ACC112 (cell line): ENCODE measurements around the gene INSC.
"Not testable (repeated sequence)": the region's sequence is repeated elsewhere in the genome, so short reads cannot be mapped to it uniquely, and the experiment has no call there.

ENCODE experiments used
- H2AFZ ChIP-seq: fragments of 200-600 bp; sonication (generic); one replicate; pipeline ENCODE4 v1.6.0; 2017; ENCODE audit warnings: antibody characterized with exemption, low read length; ENCODE audit not compliant: unreplicated experiment
- H3K27ac ChIP-seq: fragments of 200-600 bp; sonication (generic); 2 replicates; pipeline ENCODE4 v1.5.1; 2014; ENCODE audit warnings: low read depth, mild to moderate bottlenecking, antibody characterized with exemption, low read length, moderate library complexity
- H3K27me3 ChIP-seq: fragments of 200-600 bp; sonication (generic); 2 replicates; pipeline ENCODE4 v1.6.1; 2014; ENCODE audit warnings: mild to moderate bottlenecking, antibody characterized with exemption, low read length, moderate library complexity, mixed read lengths; ENCODE audit not compliant: insufficient read depth
- H3K36me3 ChIP-seq: fragments of 200-600 bp; sonication (generic); 2 replicates; pipeline ENCODE4 v1.6.1; 2016; ENCODE audit warnings: mild to moderate bottlenecking, antibody characterized with exemption, low read length, moderate library complexity, mixed read lengths; ENCODE audit not compliant: insufficient read depth
- H3K4me1 ChIP-seq: fragments of 200-600 bp; sonication (generic); one replicate; pipeline ENCODE4 v1.6.1; 2016; ENCODE audit warnings: low read length, mixed read lengths; ENCODE audit not compliant: insufficient read depth, unreplicated experiment, control insufficient read depth
- H3K4me3 ChIP-seq: fragments of 200-600 bp; sonication (generic); 2 replicates; pipeline ENCODE4 v1.5.1; 2014; ENCODE audit warnings: mild to moderate bottlenecking, low read depth, low read length
- H3K79me2 ChIP-seq: fragments of 200-600 bp; sonication (generic); one replicate; pipeline ENCODE4 v1.6.0; 2016; ENCODE audit warnings: low read length; ENCODE audit not compliant: control insufficient read depth, unreplicated experiment, insufficient read depth

INSC gene

DNA sequence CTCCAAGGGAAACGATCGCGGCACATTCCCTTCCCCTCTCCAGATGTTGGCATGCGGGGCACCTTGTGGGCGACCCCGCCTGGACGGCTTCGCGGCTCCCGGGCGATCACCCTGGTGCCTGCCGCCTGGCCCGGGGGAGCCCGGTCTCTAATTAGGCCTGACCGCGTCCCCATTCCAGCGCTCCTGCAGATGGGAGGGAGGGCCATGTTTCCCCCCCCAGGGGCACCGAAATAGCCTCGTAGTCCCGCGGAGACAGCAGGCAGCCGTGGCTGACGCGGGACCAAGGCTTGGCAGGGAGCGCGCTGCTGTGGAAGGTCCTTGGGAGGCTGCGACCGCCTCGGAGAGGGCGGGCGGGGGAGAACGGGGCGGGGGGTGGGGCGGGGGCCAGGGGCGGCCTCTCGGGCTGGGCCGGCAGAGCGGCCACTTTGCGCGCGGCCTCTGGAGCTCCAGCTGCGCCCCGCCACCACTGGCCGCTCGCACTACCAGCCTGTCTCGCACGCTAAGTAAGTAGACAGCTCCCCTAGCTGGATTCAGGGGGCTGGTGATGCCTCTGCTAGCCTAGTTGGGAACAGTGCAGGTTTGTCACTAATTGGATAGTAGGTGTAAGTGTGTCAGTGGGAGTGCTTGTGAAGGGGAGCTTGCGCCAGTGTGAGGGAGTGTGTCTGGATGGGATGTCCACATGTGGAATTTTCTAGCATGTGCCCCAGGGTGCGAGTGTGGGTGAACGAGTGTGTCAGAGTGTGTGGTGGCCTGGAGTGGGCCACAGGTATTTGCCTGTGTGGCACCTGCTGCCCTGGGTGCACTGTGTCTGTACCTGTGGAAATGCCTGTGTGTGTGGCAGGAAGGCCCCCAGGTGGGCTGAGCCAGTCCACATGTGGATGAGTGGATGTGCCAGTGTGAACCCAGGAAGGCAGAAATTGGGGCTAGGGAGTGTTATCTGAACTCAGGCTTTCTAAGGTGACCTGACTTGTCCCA, at the start of gene INSC:
Gene INSC (plus strand): TSS at position 423 of the 975 bp plus-strand sequence. CDS start 34,252 bp downstream, outside the sequence.
- no peaks in the 10 kb centered on the region for H3K79me2 ChIP-seq
- peaks cover 30% of the 10 kb centered on the region for H3K4me1 ChIP-seq
- no peak within 1 kb of the TSS for H3K27ac ChIP-seq
- no peaks in the 10 kb centered on the region for H3K36me3 ChIP-seq
- H3K27me3 ChIP-seq: no peaks in the 10 kb centered on the region
- peak within 1 kb of the TSS; percentile 75 for H3K4me3 ChIP-seq
- H2AFZ ChIP-seq: peak within 1 kb of the TSS; percentile 95

DNA sequence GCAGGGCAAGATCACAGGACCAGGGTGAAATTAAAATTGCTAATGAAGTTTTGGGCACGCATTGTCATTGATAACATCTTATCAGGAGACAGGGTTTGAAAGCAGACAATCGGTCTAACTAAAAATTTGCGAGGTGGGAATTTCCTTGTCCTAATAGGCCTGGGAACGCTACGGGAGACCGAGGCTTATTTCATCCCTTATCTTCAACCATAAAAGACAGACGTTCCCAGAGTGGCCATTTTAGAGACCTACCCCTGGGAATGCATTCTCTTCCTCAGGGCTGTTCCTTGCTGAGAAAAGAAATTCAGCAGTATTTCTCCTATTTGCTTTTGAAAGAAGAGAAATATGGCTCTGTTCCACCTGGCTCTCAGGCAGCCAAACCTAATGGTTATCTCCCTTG, 45.0 kb upstream of the INSC start:
- Histone ChIP-seq H3K4me1 (peaks cover 11% of the 10 kb centered on the region), H3K27me3 (peaks cover 32% of the 10 kb centered on the region; the same call in 1 of the 2 replicates)
- not testable (repeated sequence) for H3K27ac ChIP-seq, H2AFZ ChIP-seq, H3K36me3 ChIP-seq, H3K79me2 ChIP-seq, H3K4me3 ChIP-seq

DNA sequence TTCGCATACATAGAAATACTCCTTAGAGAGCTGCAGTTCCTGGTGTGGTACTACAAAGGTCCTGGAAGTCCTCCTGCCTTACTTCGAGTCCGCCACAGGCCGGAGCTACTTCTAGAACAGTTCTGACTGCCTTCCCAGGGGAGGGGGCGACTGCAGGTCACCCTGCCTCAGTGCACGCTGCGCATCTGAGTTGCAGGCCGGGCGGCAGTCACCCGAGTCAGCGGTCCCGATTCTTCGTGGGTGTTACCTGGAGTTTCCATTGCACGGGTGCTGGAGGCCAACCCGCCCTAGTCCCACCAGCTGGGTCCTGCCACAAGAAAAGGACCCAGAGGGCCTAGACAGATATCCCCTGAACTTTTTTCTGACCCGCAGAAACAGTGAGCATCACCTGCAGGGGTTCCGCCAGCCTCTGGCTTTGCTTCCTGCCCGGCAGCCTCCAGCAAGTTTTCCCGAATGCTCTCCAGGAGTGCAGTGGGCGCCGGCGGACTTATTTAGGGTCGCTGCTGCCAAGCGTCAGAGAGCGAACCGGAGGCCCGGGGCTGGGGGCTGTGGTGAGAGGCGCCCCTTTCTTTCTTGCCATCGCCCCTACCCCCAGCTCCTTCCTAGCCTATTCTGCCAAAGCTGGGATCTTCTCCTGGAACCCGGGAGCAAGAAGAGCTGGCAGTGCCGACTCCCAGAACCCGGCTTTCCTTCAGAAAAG, 43.0 kb upstream of the INSC start:
- H3K36me3 ChIP-seq: no peaks in the 10 kb centered on the region
- peaks cover 11% of the 10 kb centered on the region for H3K4me1 ChIP-seq
- H3K27ac ChIP-seq: no peak overlapping the region
- H3K27me3 ChIP-seq: peaks cover 41% of the 10 kb centered on the region
- no peaks in the 10 kb centered on the region for H3K79me2 ChIP-seq
- H3K4me3 ChIP-seq: no peak overlapping the region
- H2AFZ ChIP-seq: no peak overlapping the region

- Histone ChIP-seq H3K4me3 (no peak overlapping the region), H3K27me3 (peaks cover 50% of the 10 kb centered on the region), H3K4me1 (peaks cover 11% of the 10 kb centered on the region), H2AFZ (no peak overlapping the region), H3K27ac (no peak overlapping the region), H3K36me3 (no peaks in the 10 kb centered on the region), H3K79me2 (no peaks in the 10 kb centered on the region)
Measured at GRCh38 chr11:15072551-15073143, 42.1 kb upstream of the INSC start.

GRCh38 chr11:15073361-15074205, 41.1 kb upstream of the INSC start, which contains the start of gene CALCB:
Gene CALCB (plus strand): TSS chr11:15073593. CDS start chr11:15074719, 1,126 bp downstream.
- Histone ChIP-seq H3K36me3 (no peaks in the 10 kb centered on the region), H3K4me3 (peak within 1 kb of the TSS; percentile 68), H2AFZ (peak within 1 kb of the TSS; percentile 20), H3K27ac (no peak within 1 kb of the TSS), H3K27me3 (peaks cover 60% of the 10 kb centered on the region), H3K79me2 (no peaks in the 10 kb centered on the region), H3K4me1 (peaks cover 11% of the 10 kb centered on the region)

DNA sequence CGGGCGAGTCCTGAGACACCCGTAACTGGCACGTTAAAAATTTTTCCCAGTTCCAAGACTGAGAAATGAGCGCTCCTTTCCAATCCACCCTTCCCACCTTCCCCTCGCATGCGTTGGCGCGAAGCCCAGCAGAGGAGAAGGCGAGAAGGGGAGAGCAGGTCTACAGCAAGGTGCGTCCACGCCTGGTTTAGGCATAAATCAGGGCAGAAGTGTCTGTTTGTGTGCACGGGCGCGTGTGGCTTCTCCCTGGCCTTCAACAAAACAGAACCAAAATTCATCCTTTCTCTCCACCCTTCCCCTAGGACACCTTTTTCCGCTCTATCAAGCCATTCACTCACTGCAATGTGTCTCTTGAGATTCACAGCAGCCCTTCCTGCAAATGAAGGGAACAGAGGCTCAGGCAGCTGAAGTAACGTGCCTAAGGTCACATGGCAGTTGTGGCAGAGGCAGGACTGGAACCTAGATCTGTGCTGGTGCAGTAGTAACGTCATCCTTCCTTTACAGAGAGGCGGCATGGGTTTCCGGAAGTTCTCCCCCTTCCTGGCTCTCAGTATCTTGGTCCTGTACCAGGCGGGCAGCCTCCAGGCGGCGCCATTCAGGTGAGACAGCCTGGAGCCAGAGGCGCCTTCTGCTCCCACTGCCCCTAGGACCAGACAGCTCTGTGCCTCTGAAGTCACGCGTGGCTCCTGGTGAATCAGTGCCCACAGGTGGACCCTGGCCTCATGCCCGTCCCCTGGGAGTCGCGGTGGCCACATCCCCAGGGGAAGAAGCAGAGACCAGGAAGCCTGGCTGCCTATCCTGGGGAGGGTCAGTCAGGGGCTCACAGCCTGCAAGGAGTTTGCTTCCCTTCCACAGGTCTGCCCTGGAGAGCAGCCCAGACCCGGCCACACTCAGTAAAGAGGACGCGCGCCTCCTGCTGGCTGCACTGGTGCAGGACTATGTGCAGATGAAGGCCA, 40.2 kb upstream of the INSC start:
- Histone ChIP-seq H3K4me3 (peak overlapping the region; percentile 68), H3K27me3 (peaks cover 64% of the 10 kb centered on the region), H3K27ac (no peak overlapping the region), H3K4me1 (peaks cover 11% of the 10 kb centered on the region), H2AFZ (peak overlapping the region; percentile 20), H3K36me3 (no peaks in the 10 kb centered on the region), H3K79me2 (no peaks in the 10 kb centered on the region)

- Histone ChIP-seq H2AFZ (no peak overlapping the region), H3K4me1 (peaks cover 11% of the 10 kb centered on the region), H3K27ac (no peak overlapping the region), H3K4me3 (no peak overlapping the region), H3K36me3 (no peaks in the 10 kb centered on the region), H3K79me2 (no peaks in the 10 kb centered on the region), H3K27me3 (peaks cover 71% of the 10 kb centered on the region)
Measured at GRCh38 chr11:15075162-15075526, 39.6 kb upstream of the INSC start.

DNA sequence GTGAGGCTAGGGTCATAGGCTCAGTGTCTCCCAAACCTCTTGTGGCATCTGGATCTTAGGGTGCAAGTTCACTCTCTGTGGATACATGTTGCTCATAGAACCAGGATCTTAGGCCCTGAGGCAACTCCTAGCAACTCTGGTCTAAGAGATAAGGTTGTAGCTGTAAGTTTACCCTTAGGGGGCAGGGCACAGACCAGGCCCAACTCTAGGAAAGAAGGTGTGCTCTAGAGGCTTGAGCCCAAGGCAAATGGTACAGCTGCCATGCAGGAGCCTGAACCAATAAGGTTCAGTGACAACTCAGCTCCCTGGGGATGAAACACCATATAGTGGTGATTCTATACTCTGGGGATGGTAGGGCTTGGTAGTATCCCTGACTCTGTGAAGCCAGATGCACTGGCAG, 23.5 kb upstream of the INSC start:
- Histone ChIP-seq H2AFZ (no peak overlapping the region), H3K36me3 (no peaks in the 10 kb centered on the region), H3K27me3 (0 out of 2 replicates have a peak, but pooled peaks cover 7% of the 10 kb centered on the region), H3K4me3 (no peak overlapping the region), H3K79me2 (no peaks in the 10 kb centered on the region), H3K4me1 (no peaks in the 10 kb centered on the region), H3K27ac (no peak overlapping the region)

DNA sequence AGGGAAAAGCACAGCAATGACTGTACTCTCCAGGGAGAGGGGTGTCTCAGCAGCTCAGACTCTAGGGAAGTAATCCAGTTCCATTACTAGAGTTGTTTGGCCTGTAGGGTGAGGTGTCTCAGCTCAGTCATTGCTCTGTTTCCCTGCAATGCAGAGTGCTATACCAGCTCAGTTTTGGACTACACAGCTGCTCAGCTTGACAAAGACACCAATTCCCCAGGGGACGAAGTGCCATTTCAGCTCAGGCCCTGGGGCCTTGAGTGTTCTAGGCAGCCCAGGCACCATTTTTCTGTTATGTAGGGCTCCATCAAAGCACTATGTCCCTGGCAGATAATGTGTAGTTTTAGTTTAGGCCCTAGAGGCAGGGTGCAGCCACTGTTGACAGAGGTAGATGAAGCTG, 23.1 kb upstream of the INSC start:
- Histone ChIP-seq H3K27ac (no peak overlapping the region), H3K36me3 (no peaks in the 10 kb centered on the region), H3K4me1 (no peaks in the 10 kb centered on the region), H3K4me3 (no peak overlapping the region), H3K27me3 (0 out of 2 replicates have a peak, but pooled peaks cover 7% of the 10 kb centered on the region), H2AFZ (no peak overlapping the region), H3K79me2 (no peaks in the 10 kb centered on the region)
